Cardiac fibroblast (primary cell): ENCODE results near the gene EVX2.

Experiments used
- DNase-seq, 2 donors: peaks; one replicate each; pipeline versions ENCODE4 v3.0.0 to v3.0.0-alpha.2; 2010; ENCODE audit warnings: low read depth in 2 of 2
- H3K4me3 ChIP-seq, 2 donors: replicated peaks in 1 of 2; 1 replicate in 1 of 2; 2 replicates in 1 of 2; pipeline ENCODE4 v1.5.1; 2011; ENCODE audit warnings: low read depth in 2 of 2, low read length in 2 of 2, mild to moderate bottlenecking in 2 of 2, moderate library complexity in 1 of 2
- TF ChIP-seq, protein P1 (sequence below): IDR thresholded peaks from one replicate; pipeline ENCODE4 v1.5.1; 2011; ENCODE audit warnings: low read depth, mild to moderate bottlenecking, low read length, inconsistent platforms

The EVX2 gene

DNA sequence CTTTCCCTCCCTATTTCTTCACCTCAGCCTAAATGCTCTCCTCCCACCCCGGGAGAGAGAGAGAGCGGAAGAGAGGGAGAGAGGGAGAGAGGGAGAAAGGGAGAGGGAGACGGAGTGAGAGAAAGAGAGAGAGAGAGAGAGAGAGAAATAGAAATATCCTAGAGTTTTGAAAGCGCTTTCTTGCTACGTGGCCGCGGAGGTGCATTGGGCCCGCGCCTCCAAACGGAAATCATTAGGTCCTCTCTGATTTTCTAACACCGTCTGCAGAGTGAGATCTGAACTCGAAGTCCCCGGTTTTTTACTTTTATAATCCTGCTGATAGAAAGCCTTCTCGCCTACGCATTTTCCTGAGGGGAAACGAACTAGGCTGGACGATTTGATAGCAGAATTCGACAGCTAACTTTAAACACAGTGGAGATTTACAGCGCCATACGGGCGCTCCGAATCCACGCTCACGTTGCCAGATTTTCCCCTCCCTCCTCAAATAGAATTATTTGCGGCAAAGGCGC, 903 bp upstream of the EVX2 start:
- no peak overlapping the region for H3K4me3 ChIP-seq
- no peak for DNase-seq
- TF ChIP-seq, protein P1, sequence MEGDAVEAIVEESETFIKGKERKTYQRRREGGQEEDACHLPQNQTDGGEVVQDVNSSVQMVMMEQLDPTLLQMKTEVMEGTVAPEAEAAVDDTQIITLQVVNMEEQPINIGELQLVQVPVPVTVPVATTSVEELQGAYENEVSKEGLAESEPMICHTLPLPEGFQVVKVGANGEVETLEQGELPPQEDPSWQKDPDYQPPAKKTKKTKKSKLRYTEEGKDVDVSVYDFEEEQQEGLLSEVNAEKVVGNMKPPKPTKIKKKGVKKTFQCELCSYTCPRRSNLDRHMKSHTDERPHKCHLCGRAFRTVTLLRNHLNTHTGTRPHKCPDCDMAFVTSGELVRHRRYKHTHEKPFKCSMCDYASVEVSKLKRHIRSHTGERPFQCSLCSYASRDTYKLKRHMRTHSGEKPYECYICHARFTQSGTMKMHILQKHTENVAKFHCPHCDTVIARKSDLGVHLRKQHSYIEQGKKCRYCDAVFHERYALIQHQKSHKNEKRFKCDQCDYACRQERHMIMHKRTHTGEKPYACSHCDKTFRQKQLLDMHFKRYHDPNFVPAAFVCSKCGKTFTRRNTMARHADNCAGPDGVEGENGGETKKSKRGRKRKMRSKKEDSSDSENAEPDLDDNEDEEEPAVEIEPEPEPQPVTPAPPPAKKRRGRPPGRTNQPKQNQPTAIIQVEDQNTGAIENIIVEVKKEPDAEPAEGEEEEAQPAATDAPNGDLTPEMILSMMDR: no peak

- no peak overlapping the region for H3K4me3 ChIP-seq
- no peak for DNase-seq
- TF ChIP-seq, protein P1: no peak
These were observed 674 bp downstream of the EVX2 start for GRCh38 chr2:176082824-176083751.

- no peak overlapping the region for H3K4me3 ChIP-seq
- TF ChIP-seq, protein P1: no peak
- no peak for DNase-seq
These were observed 1.3 kb downstream of the EVX2 start for GRCh38 chr2:176082525-176082823.

DNA sequence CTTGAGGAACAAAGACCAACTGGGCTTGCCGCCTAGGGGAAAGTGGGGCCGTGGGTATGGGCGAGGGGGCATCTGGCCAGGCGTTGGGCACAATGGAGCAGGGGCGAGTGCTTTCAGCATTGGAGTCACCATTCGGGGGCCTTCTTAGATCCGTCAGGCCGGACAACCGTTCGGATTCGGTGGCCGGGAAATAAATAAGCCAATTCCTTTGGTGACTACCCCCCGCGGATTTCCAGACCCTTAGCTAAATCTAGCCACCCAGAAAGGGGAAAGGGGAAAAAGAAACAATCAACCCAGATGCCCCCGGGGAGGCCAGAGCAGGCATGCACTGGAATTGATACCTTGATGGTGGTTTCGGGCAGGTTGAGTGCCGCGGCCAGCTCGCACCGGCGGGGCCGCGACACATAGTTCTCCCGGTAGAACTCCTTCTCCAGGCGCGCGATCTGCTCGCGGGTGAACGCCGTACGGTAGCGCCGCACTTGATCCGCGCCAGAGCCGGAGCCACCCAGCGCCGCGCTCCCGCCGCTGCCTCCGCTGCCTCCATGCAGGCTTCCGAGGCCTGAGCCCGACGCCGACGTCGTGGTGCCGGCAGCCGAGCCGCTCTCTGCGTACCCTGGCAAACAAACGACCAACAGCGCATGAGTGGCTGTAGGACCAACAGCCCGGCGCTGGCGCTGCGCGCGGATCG, 1.8 kb downstream of the EVX2 start:
- no peak for DNase-seq
- TF ChIP-seq, protein P1: no peak
- no peak overlapping the region for H3K4me3 ChIP-seq

DNA sequence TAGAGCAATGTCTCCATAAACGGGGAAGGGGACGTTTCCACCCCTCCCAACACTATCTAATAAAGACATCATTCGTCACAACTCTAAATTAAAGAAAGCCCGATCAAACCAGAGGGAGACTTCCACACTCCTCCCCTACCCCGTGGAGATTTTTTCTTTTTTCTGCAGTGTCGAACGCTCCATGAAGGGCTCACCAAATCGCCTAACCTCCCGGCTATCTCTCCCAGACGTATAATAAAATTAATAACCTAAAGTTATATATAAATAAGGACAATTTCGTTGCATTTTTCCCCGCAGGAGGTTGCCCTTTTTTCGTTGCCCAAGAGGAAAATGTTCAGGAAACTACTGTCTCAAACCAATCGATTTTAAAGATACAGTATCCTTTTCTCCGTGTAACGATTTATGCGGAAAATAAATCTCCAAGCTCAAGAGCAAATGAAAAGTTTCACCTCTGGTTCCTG, 2.4 kb downstream of the EVX2 start:
- TF ChIP-seq, protein P1: no peak
- no peak overlapping the region for H3K4me3 ChIP-seq
- DNase-seq: no peak

DNA sequence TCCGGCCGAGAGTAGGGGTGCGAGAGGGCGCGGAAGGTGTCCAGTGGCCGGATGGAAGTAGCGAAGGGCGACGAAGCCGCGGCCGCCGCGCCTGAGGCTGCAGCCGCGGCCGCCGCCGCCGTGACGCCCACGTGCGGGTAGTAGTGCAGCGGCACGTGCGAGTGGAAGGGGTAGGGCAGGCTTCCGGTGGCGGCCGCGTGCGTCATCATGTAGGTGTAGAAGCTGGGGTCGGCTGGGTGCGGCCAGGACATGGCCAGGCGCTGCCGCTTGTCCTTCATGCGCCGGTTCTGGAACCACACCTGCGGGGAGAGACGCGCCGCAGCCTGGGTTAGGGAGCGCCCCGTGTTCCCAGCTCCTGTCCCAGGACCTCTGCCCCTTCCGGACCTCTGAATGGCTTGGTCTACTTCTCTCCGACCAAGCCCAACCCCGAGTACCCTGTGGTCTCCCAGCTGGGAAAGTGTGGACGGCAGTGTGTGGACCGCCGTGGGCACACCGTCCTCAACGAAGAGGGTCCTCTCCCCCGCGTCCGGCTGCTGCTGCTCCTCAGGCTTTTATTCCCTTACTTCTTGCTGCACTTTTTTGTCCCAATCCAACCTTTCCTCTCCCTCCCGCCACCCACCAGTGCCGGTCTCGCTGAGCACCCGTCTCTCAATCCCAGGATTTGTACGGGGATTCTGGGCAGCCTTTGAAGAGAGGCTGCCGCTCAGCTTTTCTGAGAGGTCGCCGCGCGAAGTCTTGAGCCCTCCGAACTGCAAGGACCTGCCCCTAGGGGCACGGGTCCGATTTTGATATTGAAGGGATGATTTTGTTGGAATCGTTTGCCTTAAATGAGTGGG, 3.0 kb downstream of the EVX2 start:
- TF ChIP-seq, protein P1: no peak
- no peak overlapping the region for H3K4me3 ChIP-seq
- DNase-seq: no peak
